Endodermal cell (in vitro differentiated cells): Measurements from ENCODE around the gene GRM8. TPM values are rescaled to one million over a fixed set of nuclear protein-coding genes. Genes with fewer than 3 reads are reported as not detected.

Experiments
- DNase-seq: peaks from one replicate; pipeline ENCODE4 v3.0.0-alpha.2; 2017
- H3K27ac ChIP-seq: 2 replicates; pipeline ENCODE4 v1.5.1; 2013; ENCODE audit warnings: mild to moderate bottlenecking, low read depth, low read length, moderate library complexity
- H3K27me3 ChIP-seq: 2 replicates; pipeline ENCODE4 v1.6.1; 2013; ENCODE audit warnings: mild to moderate bottlenecking, low read length, moderate library complexity; ENCODE audit not compliant: insufficient read depth, control insufficient read depth, poor library complexity, severe bottlenecking
- H3K36me3 ChIP-seq: 2 replicates; pipeline ENCODE4 v1.7.0; 2013; ENCODE audit warnings: mild to moderate bottlenecking, low read length, moderate library complexity; ENCODE audit not compliant: control insufficient read depth, insufficient read depth
- H3K4me1 ChIP-seq: one replicate; pipeline ENCODE4 v1.7.0; 2013; ENCODE audit warnings: low read length; ENCODE audit not compliant: control insufficient read depth, insufficient read depth
- H3K4me3 ChIP-seq: 2 replicates; pipeline ENCODE4 v1.5.1; 2013; ENCODE audit warnings: mild to moderate bottlenecking, low read length, moderate library complexity
- H3K9ac ChIP-seq: 2 replicates; pipeline ENCODE4 v1.6.1; 2013; ENCODE audit warnings: mild to moderate bottlenecking, low read length, moderate library complexity; ENCODE audit not compliant: poor library complexity, severe bottlenecking; ENCODE audit errors: extremely low read depth
- H3K9me3 ChIP-seq: 2 replicates; pipeline ENCODE4 v1.6.1; 2013; ENCODE audit warnings: mild to moderate bottlenecking, low read length, moderate library complexity; ENCODE audit not compliant: control insufficient read depth
- H3K27ac Mint-ChIP-seq: 2 replicates; pipeline ENCODE4 v1.8.0; 2020; ENCODE audit warnings: mixed read lengths
- H3K27me3 Mint-ChIP-seq: 2 replicates; pipeline ENCODE4 v1.8.0; 2021; ENCODE audit warnings: mild to moderate bottlenecking, mixed read lengths; ENCODE audit not compliant: insufficient read depth
- H3K36me3 Mint-ChIP-seq: 2 replicates; pipeline ENCODE4 v1.8.0; 2020; ENCODE audit warnings: low read depth, mixed read lengths
- H3K4me1 Mint-ChIP-seq: 2 replicates; pipeline ENCODE4 v1.8.0; 2020; ENCODE audit warnings: mixed read lengths
- H3K4me3 Mint-ChIP-seq: 2 replicates; pipeline ENCODE4 v1.8.0; 2020; ENCODE audit warnings: mild to moderate bottlenecking, moderate library complexity, mixed read lengths
- H3K9me3 Mint-ChIP-seq: 2 replicates; pipeline ENCODE4 v1.8.0; 2020; ENCODE audit warnings: mild to moderate bottlenecking, mixed read lengths
- CTCF ChIP-seq: fragments of 200-600 bp; sonication (generic); conservative IDR thresholded peaks from 2 replicates; pipeline ENCODE4 v1.5.0; 2021; ENCODE audit warnings: antibody characterized with exemption, mild to moderate bottlenecking
- WGBS, 2 experiments: methylation state at CpG; one replicate each; pipeline versions ENCODE4 v1.1.5 to v1.1.7; 2013; ENCODE audit warnings: missing lambda C conversion rate in 2 of 2, mixed read lengths in 1 of 2; ENCODE audit not compliant: insufficient coverage in 1 of 2, insufficient read length in 1 of 2; 5-methylcytosine and 5-hydroxymethylcytosine counted together
- total RNA-seq, 2 donors: library from RNA; stranded (reverse); fragmentation: NEBNext Ultra II Directional in 1 of 2; extraction: Animal tissue kit (Norgen Biotek cat#: 25700) in 1 of 2; gene quantifications; 2 replicates in 1 of 2; 3 replicates in 1 of 2; pipeline ENCODE4 v1.2.1, GENCODE V29; 2021

Gene GRM8
- total RNA-seq, 2 donors from 2014 or later: 0.93 to 2.0 TPM

GRCh38 chr7:126803060-126803665 is 449.6 kb downstream of the GRM8 start:
- peaks cover 7% of the 10 kb centered on the region for H3K27me3 Mint-ChIP-seq
- peaks cover 2% of the 10 kb centered on the region for H3K9me3 Mint-ChIP-seq

GRCh38 chr7:126801733-126802132 is 451.0 kb downstream of the GRM8 start:
- Histone ChIP-seq H3K4me3 (no peak overlapping the region), H3K27me3 (no peaks in the 10 kb centered on the region), H3K36me3 (no peaks in the 10 kb centered on the region), H3K27ac (no peak overlapping the region), H3K9me3 (peaks cover 13% of the 10 kb centered on the region), H3K9ac (no peak overlapping the region), H3K4me1 (no peaks in the 10 kb centered on the region)
- WGBS, 2 experiments: 100% methylated on average over 1 of the region's 3 CpGs
- H3K9me3 Mint-ChIP-seq: peaks cover 2% of the 10 kb centered on the region
- H3K36me3 Mint-ChIP-seq: no peaks in the 10 kb centered on the region
- TF ChIP-seq CTCF: no peak
- no peak overlapping the region for H3K27ac Mint-ChIP-seq
- H3K4me3 Mint-ChIP-seq: no peak overlapping the region
- H3K27me3 Mint-ChIP-seq: peaks cover 7% of the 10 kb centered on the region
- no peak for DNase-seq
- H3K4me1 Mint-ChIP-seq: peaks cover 20% of the 10 kb centered on the region

More at GRCh38 chr7:126803060-126803665, 449.6 kb downstream of the GRM8 start:
- Histone ChIP-seq H3K27ac (no peak overlapping the region), H3K4me1 (no peaks in the 10 kb centered on the region), H3K9me3 (peaks cover 13% of the 10 kb centered on the region), H3K4me3 (peak overlapping the region; percentile 6), H3K36me3 (no peaks in the 10 kb centered on the region), H3K27me3 (no peaks in the 10 kb centered on the region), H3K9ac (no peak overlapping the region)
- DNase-seq: peak; percentile 86
- H3K36me3 Mint-ChIP-seq: no peaks in the 10 kb centered on the region
- H3K27ac Mint-ChIP-seq: no peak overlapping the region
- peak; percentile 89 for TF ChIP-seq CTCF
- 25% methylated on average over 1 of the region's 3 CpGs; no CpG with 5 or more reads in 1 of the 2 experiments for WGBS, 2 experiments
- H3K4me3 Mint-ChIP-seq: no peak overlapping the region
- peaks cover 21% of the 10 kb centered on the region for H3K4me1 Mint-ChIP-seq

- Mint-ChIP-seq H3K27ac (no peak overlapping the region), H3K9me3 (no peaks in the 10 kb centered on the region), H3K36me3 (no peaks in the 10 kb centered on the region), H3K4me1 (peaks cover 10% of the 10 kb centered on the region), H3K27me3 (peaks cover 7% of the 10 kb centered on the region), H3K4me3 (no peak overlapping the region)
- no peaks in the 10 kb centered on the region for H3K4me1 ChIP-seq
- H3K9ac ChIP-seq: no peak overlapping the region
- no peaks in the 10 kb centered on the region for H3K27me3 ChIP-seq
- peaks cover 8% of the 10 kb centered on the region for H3K9me3 ChIP-seq
- WGBS, 2 experiments: 67% methylated on average over 1 of the region's 1 CpG; no CpG with 5 or more reads in 1 of the 2 experiments
- no peak overlapping the region for H3K27ac ChIP-seq
- H3K36me3 ChIP-seq: no peaks in the 10 kb centered on the region
- TF ChIP-seq CTCF: no peak
- H3K4me3 ChIP-seq: no peak overlapping the region
- DNase-seq: no peak
These were observed 453.2 kb downstream of the GRM8 start for GRCh38 chr7:126799541-126799940.
